H1 (cell line): Measurements from ENCODE around the gene P3R3URF. TPM values are rescaled to one million over a fixed set of nuclear protein-coding genes. Genes with fewer than 3 reads are reported as not detected.

ENCODE experiments used
- CTCF ChIA-PET: fragments of 300-600 bp; sonication (Branson Sonifier 250); formaldehyde crosslinking; loops from one replicate; lab custom pipeline; 2021; ENCODE audit not compliant: partially characterized antibody; lab: Charles Lee
- POLR2A ChIA-PET: fragments of 300-600 bp; sonication (Branson Sonifier 250); formaldehyde crosslinking; loops from one replicate; lab custom pipeline; 2021; ENCODE audit warnings: inconsistent platforms; ENCODE audit not compliant: partially characterized antibody; lab: Charles Lee
- DNase-seq, 2 experiments: peaks; one replicate each; pipeline versions ENCODE4 v3.0.0 to v3.0.0-alpha.2; 2010 to 2022; ENCODE audit warnings: low spot score in 2 of 2, low read depth in 1 of 2, mixed read lengths in 1 of 2
- FAIRE-seq: peaks from 2 replicates; lab custom pipeline; 2011; peaks lifted over from hg19 to GRCh38; lab: Jason Lieb, UNC
- H2AFZ ChIP-seq: 2 replicates; pipeline ENCODE4 v1.8.1; 2012; ENCODE audit warnings: low read length, inconsistent platforms
- H2AK5ac ChIP-seq: 2 replicates; pipeline ENCODE4 v1.6.1; 2013; ENCODE audit warnings: low read depth, low read length
- H2BK120ac ChIP-seq: replicated peaks from 2 replicates; pipeline ENCODE3; 2013; ENCODE audit warnings: low read depth, low read length, inconsistent platforms
- H2BK12ac ChIP-seq: 2 replicates; pipeline ENCODE4 v1.6.1; 2013; ENCODE audit warnings: low read depth, low read length
- H2BK15ac ChIP-seq: 2 replicates; pipeline ENCODE4 v1.6.1; 2013; ENCODE audit warnings: low read length
- H2BK20ac ChIP-seq: 2 replicates; pipeline ENCODE4 v1.6.1; 2013; ENCODE audit warnings: low read length
- H2BK5ac ChIP-seq: 2 replicates; pipeline ENCODE4 v1.6.1; 2013; ENCODE audit warnings: low read depth, low read length
- H3K14ac ChIP-seq: 2 replicates; pipeline ENCODE4 v1.6.1; 2013; ENCODE audit warnings: inconsistent platforms; ENCODE audit not compliant: insufficient read length
- H3K18ac ChIP-seq: 2 replicates; pipeline ENCODE4 v1.6.1; 2013; ENCODE audit warnings: low read length; ENCODE audit errors: extremely low read depth
- H3K23ac ChIP-seq: 2 replicates; pipeline ENCODE4 v1.6.1; 2013; ENCODE audit warnings: inconsistent platforms; ENCODE audit not compliant: insufficient read length
- H3K23me2 ChIP-seq: 2 replicates; pipeline ENCODE4 v1.6.1; 2013; ENCODE audit warnings: low read depth, low read length
- H3K27ac ChIP-seq: 2 replicates; pipeline ENCODE4 v1.6.1; 2011; ENCODE audit warnings: low read depth, low read length, inconsistent platforms
- H3K27me3 ChIP-seq, 4 experiments: replicated peaks in 1 of 4; 1 replicate in 1 of 4; 2 replicates in 3 of 4; pipeline versions ENCODE4 v1.6.1 to v1.8.1; 2011 to 2013; ENCODE audit warnings: low read length in 3 of 4, mild to moderate bottlenecking in 3 of 4, inconsistent platforms in 2 of 4, mixed read lengths in 2 of 4, moderate library complexity in 1 of 4; ENCODE audit not compliant: control insufficient read depth in 3 of 4, insufficient read depth in 3 of 4; ENCODE audit errors: extremely low read depth in 1 of 4
- H3K36me3 ChIP-seq, 4 experiments: 2 replicates each; pipeline versions ENCODE4 v1.6.1 to v1.8.1; 2011 to 2013; ENCODE audit warnings: mild to moderate bottlenecking in 4 of 4, low read length in 3 of 4, moderate library complexity in 2 of 4, control low read depth in 1 of 4, inconsistent platforms in 1 of 4; ENCODE audit not compliant: insufficient read depth in 4 of 4, control insufficient read depth in 2 of 4
- H3K4ac ChIP-seq: replicated peaks from 2 replicates; pipeline ENCODE3; 2013; ENCODE audit warnings: low read length, low read depth, mixed read lengths, inconsistent platforms; ENCODE audit not compliant: insufficient read length
- H3K4me1 ChIP-seq, 4 experiments: replicated peaks in 1 of 4; 1 replicate in 1 of 4; 2 replicates in 3 of 4; pipeline versions ENCODE4 v1.6.1 to v1.8.1; 2011 to 2013; ENCODE audit warnings: low read length in 3 of 4, inconsistent platforms in 2 of 4, mixed read lengths in 1 of 4; ENCODE audit not compliant: insufficient read depth in 4 of 4, control insufficient read depth in 3 of 4
- H3K4me2 ChIP-seq, 2 experiments: 2 replicates each; pipeline versions ENCODE4 v1.6.1 to v1.8.1; 2011 to 2013; ENCODE audit warnings: low read depth in 2 of 2, low read length in 2 of 2, control low read depth in 1 of 2, inconsistent platforms in 1 of 2, mild to moderate bottlenecking in 1 of 2; ENCODE audit not compliant: insufficient read depth in 1 of 2
- H3K4me3 ChIP-seq, 4 experiments: fragments of 200-600, 300-600 bp in 1 of 4; sonication (generic), shearing (Covaris generic), sonication (Bioruptor Twin) in 1 of 4; 2 replicates each; pipeline versions ENCODE4 v1.5.1 to v1.8.1; 2011 to 2016; ENCODE audit warnings: low read length in 4 of 4, low read depth in 3 of 4, control low read depth in 2 of 4, inconsistent platforms in 2 of 4, mild to moderate bottlenecking in 2 of 4, mixed read lengths in 1 of 4, moderate library complexity in 1 of 4; ENCODE audit not compliant: insufficient read depth in 2 of 4; ENCODE audit errors: extremely low read depth in 1 of 4
- H3K56ac ChIP-seq: replicated peaks from 2 replicates; pipeline ENCODE3; 2013; ENCODE audit warnings: low read depth, mild to moderate bottlenecking, mixed read lengths, low read length, inconsistent platforms; ENCODE audit not compliant: insufficient read length
- H3K79me1 ChIP-seq: 2 replicates; pipeline ENCODE4 v1.6.1; 2013; ENCODE audit warnings: low read depth, low read length, control low read depth
- H3K79me2 ChIP-seq, 2 experiments: 2 replicates each; pipeline versions ENCODE4 v1.6.1 to v1.8.1; 2012 to 2013; ENCODE audit warnings: low read length in 2 of 2, mild to moderate bottlenecking in 2 of 2, inconsistent platforms in 1 of 2; ENCODE audit not compliant: insufficient read depth in 2 of 2, control insufficient read depth in 1 of 2
- H3K9ac ChIP-seq, 4 experiments: replicated peaks in 1 of 4; 1 replicate in 1 of 4; 2 replicates in 3 of 4; pipeline versions ENCODE4 v1.6.1 to v1.8.1; 2011 to 2013; ENCODE audit warnings: low read depth in 3 of 4, low read length in 3 of 4, control low read depth in 2 of 4, mild to moderate bottlenecking in 2 of 4, moderate library complexity in 2 of 4, inconsistent platforms in 1 of 4; ENCODE audit errors: extremely low read depth in 1 of 4
- H3K9me3 ChIP-seq, 2 experiments: 2 replicates each; pipeline versions ENCODE4 v1.6.1 to v1.8.1; 2012 to 2013; ENCODE audit warnings: mild to moderate bottlenecking in 2 of 2, moderate library complexity in 2 of 2, control low read depth in 1 of 2, inconsistent platforms in 1 of 2, low read depth in 1 of 2, low read length in 1 of 2, mixed read lengths in 1 of 2; ENCODE audit not compliant: insufficient read depth in 2 of 2
- H4K20me1 ChIP-seq, 2 experiments: replicated peaks in 1 of 2; 2 replicates each; pipeline versions ENCODE3 to v1.8.1; 2011 to 2013; ENCODE audit warnings: inconsistent platforms in 2 of 2, low read length in 2 of 2, mild to moderate bottlenecking in 1 of 2; ENCODE audit not compliant: insufficient read depth in 2 of 2, control insufficient read depth in 1 of 2
- H4K5ac ChIP-seq: 2 replicates; pipeline ENCODE4 v1.6.1; 2013; ENCODE audit warnings: low read length, low read depth, mixed read lengths, inconsistent platforms; ENCODE audit not compliant: insufficient read length
- H4K8ac ChIP-seq: 2 replicates; pipeline ENCODE4 v1.8.0; 2013; ENCODE audit warnings: mild to moderate bottlenecking, moderate library complexity, low read length, inconsistent platforms; ENCODE audit not compliant: insufficient read depth; ENCODE audit errors: extremely low read depth
- H4K91ac ChIP-seq: replicated peaks from 2 replicates; pipeline ENCODE3; 2013; ENCODE audit warnings: low read length, mixed read lengths, inconsistent platforms; ENCODE audit not compliant: insufficient read length
- ASH2L ChIP-seq: fragments of 200-600, 300-600 bp; sonication (generic); IDR thresholded peaks from one replicate; pipeline ENCODE4 v1.7.1; 2017; ENCODE audit warnings: low read length
- CREB1 ChIP-seq: IDR thresholded peaks from 2 replicates; pipeline ENCODE4 v1.6.1; 2012; ENCODE audit warnings: inconsistent platforms
- FOSL1 ChIP-seq: IDR thresholded peaks from 2 replicates; pipeline ENCODE4 v1.6.1; 2011; ENCODE audit warnings: mild to moderate bottlenecking, low read depth, low read length, moderate library complexity; ENCODE audit not compliant: insufficient read depth
- JUND ChIP-seq: IDR thresholded peaks from 2 replicates; pipeline ENCODE4 v1.6.1; 2011; ENCODE audit warnings: mild to moderate bottlenecking, improper control_type of control experiment, low read length
- KDM1A ChIP-seq: fragments of 200-600, 300-600 bp; sonication (generic); IDR thresholded peaks from 2 replicates; pipeline ENCODE4 v1.7.1; 2016; ENCODE audit warnings: mild to moderate bottlenecking, low read length, borderline replicate concordance
- polyA plus RNA-seq, 7 experiments: library from polyadenylated mRNA; depleted of rRNA in 3 of 7; stranded (reverse) in 5 of 7; unstranded in 2 of 7; fragments of >200 nt in 5 of 7; fragments of 200-250 nt in 2 of 7; gene quantifications; 1 replicate in 5 of 7; 2 replicates in 1 of 7; 4 replicates in 1 of 7; pipeline versions ENCODE4 v1.2.1 to v1.2.3, GENCODE V29; 2011 to 2013; ENCODE audit warnings: missing spikeins in 2 of 7, mixed read lengths in 2 of 7
- total RNA-seq: library from RNA; stranded (reverse); fragmentation: NEBNext Ultra II Directional; extraction: Animal tissue kit (Norgen Biotek cat#: 25700); gene quantifications from 2 replicates; pipeline ENCODE4 v1.2.1, GENCODE V29; 2021

P3R3URF gene
- total and polyA plus RNA-seq, 2 of the 8 experiments (the other 6 are each of a cell fraction or from before 2014, with no cell fraction given): not detected

DNA sequence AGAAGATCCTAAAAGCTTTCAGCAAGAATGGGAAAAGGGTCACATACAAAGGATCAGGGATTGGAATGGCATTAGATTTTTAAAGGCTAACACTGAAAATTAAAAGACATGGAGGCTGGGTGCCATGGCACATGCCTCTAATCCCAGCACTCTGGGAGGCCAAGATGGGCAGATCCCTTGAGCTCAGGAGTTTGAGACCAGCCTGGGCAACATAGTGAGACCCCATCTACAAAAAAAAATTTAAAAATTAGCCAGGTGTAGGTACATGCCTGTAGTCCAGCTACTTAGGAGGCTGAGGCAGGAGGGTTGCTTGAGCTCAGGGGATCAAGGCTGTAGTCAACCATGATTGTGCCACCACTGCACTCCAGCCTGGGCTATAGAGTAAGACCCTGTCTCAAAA lies 39.2 kb upstream of the P3R3URF start:
- no peaks in the 10 kb centered on the region for H3K36me3 ChIP-seq
- H4K8ac ChIP-seq: no peak overlapping the region
- H4K20me1 ChIP-seq: no peaks in the 10 kb centered on the region
- H3K9ac ChIP-seq: no peak overlapping the region
- no peak overlapping the region for H4K91ac ChIP-seq
- H3K4ac ChIP-seq: no peak overlapping the region
- ChIA-PET POLR2A (no interaction called here), CTCF (interaction anchor here (0.6 to 1.0 kb wide), 2 partner anchors 8 to 684 kb away, joined by 3 to 4 read pairs; no protein-coding TSS in a partner anchor)
- no peak overlapping the region for H2AFZ ChIP-seq
- no peak overlapping the region for H2BK12ac ChIP-seq
- H3K79me1 ChIP-seq: no peaks in the 10 kb centered on the region
- H2BK120ac ChIP-seq: no peak overlapping the region
- DNase-seq (no peak), FAIRE-seq (no peak)
- no peaks in the 10 kb centered on the region for H3K9me3 ChIP-seq
- no peaks in the 10 kb centered on the region; the same call in 1 of the 2 replicates for H3K23me2 ChIP-seq
- TF ChIP-seq JUND (no peak), ASH2L (no peak), KDM1A (0 out of 2 replicates have a peak, but pooled peaks have one; percentile 30), FOSL1 (no peak), CREB1 (no peak)
- H3K18ac ChIP-seq: no peak overlapping the region
- no peak overlapping the region for H3K4me3 ChIP-seq
- H4K5ac ChIP-seq: no peak overlapping the region
- H2BK5ac ChIP-seq: no peak overlapping the region
- H2AK5ac ChIP-seq: no peak overlapping the region
- H3K56ac ChIP-seq: no peak overlapping the region
- H3K4me1 ChIP-seq: no peaks in the 10 kb centered on the region
- no peak overlapping the region for H2BK15ac ChIP-seq
- H3K23ac ChIP-seq: no peak overlapping the region
- no peaks in the 10 kb centered on the region for H3K79me2 ChIP-seq
- no peaks in the 10 kb centered on the region for H3K27me3 ChIP-seq
- no peak overlapping the region for H3K14ac ChIP-seq
- H2BK20ac ChIP-seq: no peak overlapping the region
- H3K4me2 ChIP-seq: no peak overlapping the region
- no peak overlapping the region for H3K27ac ChIP-seq
